ENCODE data around the gene ZNF629.

DNA sequence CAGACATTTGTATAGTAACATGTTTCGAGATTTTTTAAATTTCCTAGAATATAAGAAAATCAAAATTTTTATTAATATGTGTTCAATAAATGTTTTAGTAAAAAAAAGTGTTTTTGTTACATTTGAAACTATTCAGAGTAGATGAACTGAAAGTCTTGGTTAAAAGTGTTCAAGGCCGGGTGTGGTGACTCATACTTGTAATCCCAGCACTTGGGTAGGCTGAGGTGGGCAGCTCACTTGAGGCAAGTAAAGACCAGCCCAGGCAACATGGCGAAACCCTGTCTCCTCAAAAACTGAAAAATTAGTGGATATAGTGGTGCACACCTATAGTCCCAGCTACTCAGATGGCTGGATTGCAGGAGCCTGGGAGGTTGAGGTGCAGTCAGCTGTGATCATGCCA is 55.6 kb downstream of the ZNF629 start:
- TF ChIP-seq, protein P1, sequence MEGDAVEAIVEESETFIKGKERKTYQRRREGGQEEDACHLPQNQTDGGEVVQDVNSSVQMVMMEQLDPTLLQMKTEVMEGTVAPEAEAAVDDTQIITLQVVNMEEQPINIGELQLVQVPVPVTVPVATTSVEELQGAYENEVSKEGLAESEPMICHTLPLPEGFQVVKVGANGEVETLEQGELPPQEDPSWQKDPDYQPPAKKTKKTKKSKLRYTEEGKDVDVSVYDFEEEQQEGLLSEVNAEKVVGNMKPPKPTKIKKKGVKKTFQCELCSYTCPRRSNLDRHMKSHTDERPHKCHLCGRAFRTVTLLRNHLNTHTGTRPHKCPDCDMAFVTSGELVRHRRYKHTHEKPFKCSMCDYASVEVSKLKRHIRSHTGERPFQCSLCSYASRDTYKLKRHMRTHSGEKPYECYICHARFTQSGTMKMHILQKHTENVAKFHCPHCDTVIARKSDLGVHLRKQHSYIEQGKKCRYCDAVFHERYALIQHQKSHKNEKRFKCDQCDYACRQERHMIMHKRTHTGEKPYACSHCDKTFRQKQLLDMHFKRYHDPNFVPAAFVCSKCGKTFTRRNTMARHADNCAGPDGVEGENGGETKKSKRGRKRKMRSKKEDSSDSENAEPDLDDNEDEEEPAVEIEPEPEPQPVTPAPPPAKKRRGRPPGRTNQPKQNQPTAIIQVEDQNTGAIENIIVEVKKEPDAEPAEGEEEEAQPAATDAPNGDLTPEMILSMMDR (IDR thresholded peaks at IDR 0.05; ENCODE audit: poor library complexity, severe bottlenecking) = no peak
- TF ChIP-seq, protein P2, sequence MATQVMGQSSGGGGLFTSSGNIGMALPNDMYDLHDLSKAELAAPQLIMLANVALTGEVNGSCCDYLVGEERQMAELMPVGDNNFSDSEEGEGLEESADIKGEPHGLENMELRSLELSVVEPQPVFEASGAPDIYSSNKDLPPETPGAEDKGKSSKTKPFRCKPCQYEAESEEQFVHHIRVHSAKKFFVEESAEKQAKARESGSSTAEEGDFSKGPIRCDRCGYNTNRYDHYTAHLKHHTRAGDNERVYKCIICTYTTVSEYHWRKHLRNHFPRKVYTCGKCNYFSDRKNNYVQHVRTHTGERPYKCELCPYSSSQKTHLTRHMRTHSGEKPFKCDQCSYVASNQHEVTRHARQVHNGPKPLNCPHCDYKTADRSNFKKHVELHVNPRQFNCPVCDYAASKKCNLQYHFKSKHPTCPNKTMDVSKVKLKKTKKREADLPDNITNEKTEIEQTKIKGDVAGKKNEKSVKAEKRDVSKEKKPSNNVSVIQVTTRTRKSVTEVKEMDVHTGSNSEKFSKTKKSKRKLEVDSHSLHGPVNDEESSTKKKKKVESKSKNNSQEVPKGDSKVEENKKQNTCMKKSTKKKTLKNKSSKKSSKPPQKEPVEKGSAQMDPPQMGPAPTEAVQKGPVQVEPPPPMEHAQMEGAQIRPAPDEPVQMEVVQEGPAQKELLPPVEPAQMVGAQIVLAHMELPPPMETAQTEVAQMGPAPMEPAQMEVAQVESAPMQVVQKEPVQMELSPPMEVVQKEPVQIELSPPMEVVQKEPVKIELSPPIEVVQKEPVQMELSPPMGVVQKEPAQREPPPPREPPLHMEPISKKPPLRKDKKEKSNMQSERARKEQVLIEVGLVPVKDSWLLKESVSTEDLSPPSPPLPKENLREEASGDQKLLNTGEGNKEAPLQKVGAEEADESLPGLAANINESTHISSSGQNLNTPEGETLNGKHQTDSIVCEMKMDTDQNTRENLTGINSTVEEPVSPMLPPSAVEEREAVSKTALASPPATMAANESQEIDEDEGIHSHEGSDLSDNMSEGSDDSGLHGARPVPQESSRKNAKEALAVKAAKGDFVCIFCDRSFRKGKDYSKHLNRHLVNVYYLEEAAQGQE (IDR thresholded peaks at IDR 0.05; ENCODE audit: borderline replicate concordance) = no peak
- TF ChIP-seq POLR2AphosphoS5 (IDR thresholded peaks at IDR 0.05) = no peak
- no peak for TF ChIP-seq EP300 (conservative IDR thresholded peaks at IDR 0.05; ENCODE audit: poor library complexity, severe bottlenecking)
- no peak for TF ChIP-seq SMC3 (conservative IDR thresholded peaks at IDR 0.05; ENCODE audit: poor library complexity)
- no peak for TF ChIP-seq EZH2 (IDR thresholded peaks at IDR 0.05; ENCODE audit: borderline replicate concordance, insufficient read depth, low read length, poor library complexity, severe bottlenecking)
- no peak for TF ChIP-seq TAF1 (IDR thresholded peaks at IDR 0.05; ENCODE audit: low read depth)
- no peak for TF ChIP-seq MXI1 (conservative IDR thresholded peaks at IDR 0.05; ENCODE audit: poor library complexity, severe bottlenecking)
